ENCODE results near the gene SURF6.

Gene SURF6

DNA sequence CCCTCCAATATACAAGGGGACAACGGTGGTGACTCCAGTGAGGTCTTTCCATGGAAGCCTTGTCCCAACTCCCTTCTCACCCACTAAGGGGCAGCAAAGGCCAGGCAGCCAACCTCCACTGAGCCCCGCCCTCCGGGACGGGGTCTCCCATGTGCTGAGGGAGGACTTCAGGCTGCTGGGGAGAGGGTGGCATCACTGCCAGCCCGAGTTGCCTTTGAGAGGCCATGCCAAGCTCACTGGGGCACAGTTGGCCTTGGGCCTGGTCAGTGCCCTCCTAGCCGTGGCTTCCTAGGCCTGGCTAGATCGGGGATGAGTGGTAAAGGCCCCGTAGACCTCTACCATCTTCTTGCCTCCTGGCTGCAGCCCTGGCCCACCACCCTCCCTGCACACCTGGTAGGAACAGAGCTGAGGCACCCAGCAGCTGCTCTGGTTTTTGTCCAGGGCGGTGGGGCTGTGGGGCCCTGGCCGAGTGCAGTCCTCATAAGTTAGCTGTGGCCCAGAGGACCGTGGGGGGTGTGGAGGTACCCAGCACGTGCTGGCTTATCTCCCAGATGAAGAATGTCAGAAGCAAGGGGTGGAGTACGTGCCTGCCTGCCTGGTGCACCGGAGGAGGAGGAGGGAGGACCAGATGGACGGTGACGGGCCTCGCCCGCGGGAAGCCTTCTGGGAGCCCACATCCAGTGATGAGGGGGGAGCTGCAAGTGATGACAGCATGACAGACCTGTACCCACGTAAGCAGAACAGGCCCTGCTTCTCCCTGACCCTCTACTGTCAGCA is 23.6 kb upstream of the SURF6 start:
- no peak for TF ChIP-seq ZNF274 (IDR thresholded peaks at IDR 0.05; ENCODE audit: low read depth, low read length)
- H3K4me3 ChIP-seq (ENCODE audit: low read length): no peak overlapping the region

DNA sequence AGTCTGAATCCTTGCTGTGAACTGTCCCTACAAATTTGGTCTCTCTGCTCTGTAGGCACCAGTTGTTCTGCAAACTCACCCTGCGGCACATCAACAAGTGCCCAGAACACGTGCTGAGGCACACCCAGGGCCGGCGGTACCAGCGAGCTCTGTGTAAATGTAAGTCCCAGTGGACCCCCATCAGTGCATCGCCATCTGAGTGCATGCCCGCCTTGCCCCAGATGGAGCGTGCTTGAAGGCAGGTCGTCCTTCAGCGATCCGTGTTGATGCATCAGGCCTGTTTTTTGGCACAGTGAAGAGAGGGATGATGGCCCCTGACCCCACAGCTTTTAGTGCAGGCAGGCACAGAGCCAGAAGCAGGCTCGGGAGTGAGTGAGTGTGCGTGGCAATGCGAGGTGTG is 21.7 kb upstream of the SURF6 start:
- no peak overlapping the region; the same call in 1 of the 2 replicates for H3K4me3 ChIP-seq (ENCODE audit: low read length)
- TF ChIP-seq ZNF274 (IDR thresholded peaks at IDR 0.05; ENCODE audit: low read depth, low read length): no peak

GRCh38 chr9:133356391-133357091 is 20.6 kb upstream of the SURF6 start, which contains the start of the genes SURF1 and SURF2:
Gene SURF1, minus strand, starts transcription at chr9:133356487. Its CDS starts 34 bp downstream, at chr9:133356453.
Gene SURF2, plus strand, starts transcription at chr9:133356550. Its CDS starts 43 bp downstream, at chr9:133356593.
- peak within 1 kb of the TSS; percentile 82 for H3K4me3 ChIP-seq (ENCODE audit: low read length)
- no peak for TF ChIP-seq ZNF274 (IDR thresholded peaks at IDR 0.05; ENCODE audit: low read depth, low read length)

DNA sequence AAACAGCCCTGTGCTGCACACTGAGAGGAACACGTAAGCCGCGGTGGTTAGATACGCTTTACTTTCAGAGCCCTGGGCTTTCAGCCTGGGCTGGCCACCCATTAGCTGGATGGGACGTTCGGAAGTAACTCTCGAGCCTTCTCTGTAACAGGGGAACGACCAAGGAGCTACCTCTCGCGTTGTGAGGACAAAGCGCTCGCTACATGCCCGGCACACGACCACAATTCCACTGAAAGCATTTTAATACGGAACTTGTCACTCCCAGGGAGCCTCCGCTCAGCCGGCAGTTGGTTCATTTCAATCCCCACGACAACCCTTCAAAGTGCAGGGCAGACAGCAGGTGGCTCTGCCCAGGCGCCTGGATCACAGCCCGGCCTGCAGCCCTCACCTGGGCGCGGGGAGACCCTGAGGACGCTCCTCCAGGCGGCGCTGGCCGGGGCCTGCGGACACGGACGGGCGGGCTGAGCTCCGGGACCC is 19.9 kb upstream of the SURF6 start:
- H3K4me3 ChIP-seq (ENCODE audit: low read length): peak overlapping the region; percentile 82
- TF ChIP-seq ZNF274 (IDR thresholded peaks at IDR 0.05; ENCODE audit: low read depth, low read length): no peak

- H3K4me3 ChIP-seq (ENCODE audit: low read length): no peak overlapping the region
- no peak for TF ChIP-seq ZNF274 (IDR thresholded peaks at IDR 0.05; ENCODE audit: low read depth, low read length)
Measured at GRCh38 chr9:133354766-133355165, 18.8 kb upstream of the SURF6 start.

- TF ChIP-seq ZNF274 (IDR thresholded peaks at IDR 0.05; ENCODE audit: low read depth, low read length): no peak
- H3K4me3 ChIP-seq (ENCODE audit: low read length): no peak overlapping the region
Measured at GRCh38 chr9:133353548-133353947, 17.6 kb upstream of the SURF6 start.

DNA sequence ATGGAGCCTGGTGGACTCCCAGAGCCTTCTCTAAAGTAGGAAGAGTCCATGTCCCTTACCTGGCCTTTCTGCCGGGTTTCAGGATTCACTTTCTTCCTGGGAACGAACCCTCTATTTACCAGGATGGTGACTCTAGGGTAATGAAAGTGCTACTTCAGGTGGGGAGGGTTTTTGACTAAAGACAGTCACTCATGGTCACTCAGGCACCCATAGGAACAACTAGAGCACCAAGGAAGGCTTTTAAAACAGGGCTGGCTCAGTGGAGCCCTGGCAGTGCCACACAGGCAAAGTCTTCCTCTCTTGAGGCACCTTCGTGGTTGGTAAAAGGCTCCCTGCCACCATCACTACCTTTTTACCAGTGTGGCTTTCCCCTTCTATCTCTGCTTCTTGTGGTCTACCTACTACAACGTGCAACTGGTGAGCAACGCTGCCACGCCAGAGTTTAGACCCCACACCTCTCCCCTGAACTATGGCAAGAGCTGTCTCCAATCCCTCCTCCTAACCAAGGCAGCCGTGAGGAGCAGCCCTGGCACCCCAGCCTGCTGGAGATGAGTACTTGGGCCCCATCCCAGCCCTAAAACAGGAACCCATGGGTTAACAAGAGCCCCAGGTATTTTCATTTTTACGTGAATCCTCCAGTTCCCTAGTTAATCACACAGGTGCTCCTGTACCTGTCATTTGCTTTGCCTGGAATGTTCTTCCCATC is 16.8 kb upstream of the SURF6 start:
- TF ChIP-seq ZNF274 (IDR thresholded peaks at IDR 0.05; ENCODE audit: low read depth, low read length): no peak
- no peak overlapping the region for H3K4me3 ChIP-seq (ENCODE audit: low read length)

GRCh38 chr9:133351908-133352634 is 16.1 kb upstream of the SURF6 start:
- H3K4me3 ChIP-seq (ENCODE audit: low read length): no peak overlapping the region
- no peak for TF ChIP-seq ZNF274 (IDR thresholded peaks at IDR 0.05; ENCODE audit: low read depth, low read length)

GRCh38 chr9:133351526-133351907 is 15.5 kb upstream of the SURF6 start:
- H3K4me3 ChIP-seq (ENCODE audit: low read length): no peak overlapping the region
- no peak for TF ChIP-seq ZNF274 (IDR thresholded peaks at IDR 0.05; ENCODE audit: low read depth, low read length)

- TF ChIP-seq ZNF274 (IDR thresholded peaks at IDR 0.05; ENCODE audit: low read depth, low read length): no peak
- peak overlapping the region; percentile 90; the same call in 1 of the 2 replicates for H3K4me3 ChIP-seq (ENCODE audit: low read length)
Measured at GRCh38 chr9:133349965-133350616, 14.1 kb upstream of the SURF6 start.

- TF ChIP-seq ZNF274 (IDR thresholded peaks at IDR 0.05; ENCODE audit: low read depth, low read length): no peak
Measured at GRCh38 chr9:133348718-133349573, 13.0 kb upstream of the SURF6 start.

GRCh38 chr9:133347985-133348717 is 12.2 kb upstream of the SURF6 start, which contains the start of the genes MED22 and RPL7A:
Gene MED22, minus strand, starts transcription at chr9:133348131. Its CDS starts 1,469 bp downstream, at chr9:133346662.
Gene RPL7A, plus strand, starts transcription at chr9:133348218. Its CDS starts 26 bp downstream, at chr9:133348244.
- H3K4me3 ChIP-seq (ENCODE audit: low read length): peak within 1 kb of the TSS; percentile 90
- no peak for TF ChIP-seq ZNF274 (IDR thresholded peaks at IDR 0.05; ENCODE audit: low read depth, low read length)

More at GRCh38 chr9:133348718-133349573, 13.0 kb upstream of the SURF6 start:
- H3K4me3 ChIP-seq (ENCODE audit: low read length): peak overlapping the region; percentile 90
